Activated naive CD4-positive, alpha-beta T cell treated with anti-CD3 and anti-CD28 coated beads, Interleukin-2, amount 50 U/mL, for 24 hours (primary cell): ENCODE results near the gene RTL1.
A peak's percentile ranks its signal among the peaks of the same experiment; 100 is the strongest.

Source experiments
- H3K27ac Mint-ChIP-seq: one replicate; pipeline ENCODE4 v1.8.0; 2021; ENCODE audit warnings: mild to moderate bottlenecking, mixed read lengths
- H3K27me3 Mint-ChIP-seq: one replicate; pipeline ENCODE4 v1.8.0; 2021; ENCODE audit warnings: mixed read lengths
- H3K36me3 Mint-ChIP-seq: one replicate; pipeline ENCODE4 v1.8.0; 2021; ENCODE audit warnings: mixed read lengths
- H3K4me1 Mint-ChIP-seq: one replicate; pipeline ENCODE4 v1.8.0; 2021; ENCODE audit warnings: mixed read lengths
- H3K4me3 Mint-ChIP-seq: one replicate; pipeline ENCODE4 v1.8.0; 2021; ENCODE audit warnings: mild to moderate bottlenecking, mixed read lengths
- H3K9me3 Mint-ChIP-seq: one replicate; pipeline ENCODE4 v1.8.0; 2021; ENCODE audit warnings: mixed read lengths

RTL1 gene

GRCh38 chr14:100901391-100902183 is 1.9 kb downstream of the RTL1 start:
- H3K4me1 Mint-ChIP-seq: no peaks in the 10 kb centered on the region
- H3K27me3 Mint-ChIP-seq: peaks cover 31% of the 10 kb centered on the region
- no peaks in the 10 kb centered on the region for H3K9me3 Mint-ChIP-seq
- H3K27ac Mint-ChIP-seq: no peak overlapping the region
- H3K4me3 Mint-ChIP-seq: no peak overlapping the region
- no peaks in the 10 kb centered on the region for H3K36me3 Mint-ChIP-seq

GRCh38 chr14:100900837-100901390 is 2.6 kb downstream of the RTL1 start:
- no peaks in the 10 kb centered on the region for H3K9me3 Mint-ChIP-seq
- H3K36me3 Mint-ChIP-seq: no peaks in the 10 kb centered on the region
- peaks cover 35% of the 10 kb centered on the region for H3K27me3 Mint-ChIP-seq
- no peak overlapping the region for H3K4me3 Mint-ChIP-seq
- no peak overlapping the region for H3K27ac Mint-ChIP-seq
- no peaks in the 10 kb centered on the region for H3K4me1 Mint-ChIP-seq

- Mint-ChIP-seq H3K4me1 (no peaks in the 10 kb centered on the region), H3K27ac (peak overlapping the region; percentile 30), H3K27me3 (peaks cover 33% of the 10 kb centered on the region), H3K4me3 (no peak overlapping the region), H3K36me3 (no peaks in the 10 kb centered on the region), H3K9me3 (no peaks in the 10 kb centered on the region)
These were observed 3.4 kb downstream of the RTL1 start for GRCh38 chr14:100899884-100900771.

GRCh38 chr14:100898935-100899883 is 4.3 kb downstream of the RTL1 start:
- Mint-ChIP-seq H3K4me1 (no peaks in the 10 kb centered on the region), H3K27me3 (peaks cover 35% of the 10 kb centered on the region), H3K4me3 (no peak overlapping the region), H3K27ac (peak overlapping the region; percentile 30), H3K36me3 (no peaks in the 10 kb centered on the region), H3K9me3 (no peaks in the 10 kb centered on the region)

GRCh38 chr14:100898465-100898864 is 5.1 kb downstream of the RTL1 start:
- no peak overlapping the region for H3K4me3 Mint-ChIP-seq
- H3K36me3 Mint-ChIP-seq: no peaks in the 10 kb centered on the region
- H3K4me1 Mint-ChIP-seq: no peaks in the 10 kb centered on the region
- H3K27ac Mint-ChIP-seq: no peak overlapping the region
- H3K9me3 Mint-ChIP-seq: no peaks in the 10 kb centered on the region
- peaks cover 33% of the 10 kb centered on the region for H3K27me3 Mint-ChIP-seq

- H3K4me1 Mint-ChIP-seq: no peaks in the 10 kb centered on the region
- H3K36me3 Mint-ChIP-seq: no peaks in the 10 kb centered on the region
- peaks cover 24% of the 10 kb centered on the region for H3K27me3 Mint-ChIP-seq
- H3K27ac Mint-ChIP-seq: no peak overlapping the region
- H3K9me3 Mint-ChIP-seq: no peaks in the 10 kb centered on the region
- H3K4me3 Mint-ChIP-seq: no peak overlapping the region
These were observed 7.0 kb downstream of the RTL1 start for GRCh38 chr14:100896369-100897060.

GRCh38 chr14:100895411-100895810 is 8.1 kb downstream of the RTL1 start:
- H3K27ac Mint-ChIP-seq: no peak overlapping the region
- peaks cover 21% of the 10 kb centered on the region for H3K27me3 Mint-ChIP-seq
- no peaks in the 10 kb centered on the region for H3K9me3 Mint-ChIP-seq
- H3K4me1 Mint-ChIP-seq: no peaks in the 10 kb centered on the region
- no peak overlapping the region for H3K4me3 Mint-ChIP-seq
- H3K36me3 Mint-ChIP-seq: no peaks in the 10 kb centered on the region

- H3K4me1 Mint-ChIP-seq: no peaks in the 10 kb centered on the region
- no peaks in the 10 kb centered on the region for H3K36me3 Mint-ChIP-seq
- no peaks in the 10 kb centered on the region for H3K9me3 Mint-ChIP-seq
- H3K27me3 Mint-ChIP-seq: peaks cover 17% of the 10 kb centered on the region
- H3K4me3 Mint-ChIP-seq: no peak overlapping the region
- no peak overlapping the region for H3K27ac Mint-ChIP-seq
These were observed 9.1 kb downstream of the RTL1 start for GRCh38 chr14:100894416-100894815.

- Mint-ChIP-seq H3K27me3 (peaks cover 15% of the 10 kb centered on the region), H3K4me1 (no peaks in the 10 kb centered on the region), H3K27ac (no peak overlapping the region), H3K4me3 (no peak overlapping the region), H3K36me3 (no peaks in the 10 kb centered on the region), H3K9me3 (no peaks in the 10 kb centered on the region)
These were observed 9.8 kb downstream of the RTL1 start for GRCh38 chr14:100893760-100894159.

- no peaks in the 10 kb centered on the region for H3K36me3 Mint-ChIP-seq
- H3K9me3 Mint-ChIP-seq: no peaks in the 10 kb centered on the region
These were observed 10.3 kb downstream of the RTL1 start for GRCh38 chr14:100893228-100893601.

GRCh38 chr14:100892496-100893227 is 10.9 kb downstream of the RTL1 start:
- H3K4me3 Mint-ChIP-seq: no peak overlapping the region
- H3K9me3 Mint-ChIP-seq: no peaks in the 10 kb centered on the region
- peaks cover 15% of the 10 kb centered on the region for H3K27me3 Mint-ChIP-seq
- H3K27ac Mint-ChIP-seq: no peak overlapping the region
- H3K4me1 Mint-ChIP-seq: no peaks in the 10 kb centered on the region
- no peaks in the 10 kb centered on the region for H3K36me3 Mint-ChIP-seq

More at GRCh38 chr14:100893228-100893601, 10.3 kb downstream of the RTL1 start:
- Mint-ChIP-seq H3K4me1 (no peaks in the 10 kb centered on the region), H3K4me3 (no peak overlapping the region), H3K27ac (no peak overlapping the region), H3K27me3 (peaks cover 15% of the 10 kb centered on the region)

GRCh38 chr14:100891501-100892445 is 11.7 kb downstream of the RTL1 start:
- H3K4me1 Mint-ChIP-seq: no peaks in the 10 kb centered on the region
- no peak overlapping the region for H3K27ac Mint-ChIP-seq
- H3K27me3 Mint-ChIP-seq: peaks cover 11% of the 10 kb centered on the region
- no peaks in the 10 kb centered on the region for H3K36me3 Mint-ChIP-seq
- no peaks in the 10 kb centered on the region for H3K9me3 Mint-ChIP-seq
- H3K4me3 Mint-ChIP-seq: no peak overlapping the region

- no peaks in the 10 kb centered on the region for H3K9me3 Mint-ChIP-seq
- H3K4me3 Mint-ChIP-seq: no peak overlapping the region
- no peaks in the 10 kb centered on the region for H3K36me3 Mint-ChIP-seq
- no peaks in the 10 kb centered on the region for H3K4me1 Mint-ChIP-seq
- H3K27me3 Mint-ChIP-seq: peaks cover 9% of the 10 kb centered on the region
- no peak overlapping the region for H3K27ac Mint-ChIP-seq
These were observed 12.5 kb downstream of the RTL1 start for GRCh38 chr14:100891051-100891450.
